Measurements from ENCODE around the gene EFNA1.
A peak's percentile ranks its signal among the peaks of the same experiment; 100 is the strongest.

EFNA1 gene

GRCh38 chr1:155081472-155082300, 46.0 kb upstream of the EFNA1 start:
- POLR2A ChIA-PET, result interaction anchor here (0.9 to 2.1 kb wide), 5 partner anchors 11 to 47 kb away, joined by 3 to 6 read pairs (median 5); partner anchors contain the start of genes ADAM15 and EFNA4
- H3K4me3 ChIP-seq (ENCODE audit: low read depth, low read length), result no peak overlapping the region
- H3K27ac ChIP-seq (ENCODE audit: extremely low read depth, low read depth, low read length), result no peak overlapping the region
- CTCF ChIA-PET, result interaction anchor here (0.8 to 3.7 kb wide), 9 partner anchors 8 to 604 kb away, joined by 3 to 33 read pairs (median 4); no protein-coding TSS in a partner anchor
- H3K4me1 ChIP-seq (ENCODE audit: control insufficient read depth, insufficient read depth, low read length), result peaks cover 13% of the 10 kb centered on the region
- H3K36me3 ChIP-seq (ENCODE audit: control insufficient read depth in 2 of 2, insufficient read depth in 1 of 2, low read length in 2 of 2), result no peaks in the 10 kb centered on the region
- no peaks in the 10 kb centered on the region for H3K9me3 ChIP-seq (ENCODE audit: control insufficient read depth, insufficient read depth, low read depth, low read length)
- TF ChIP-seq FEZF1 (tag by site-specific recombination; IDR thresholded peaks at IDR 0.05) (no peak), ZNF76 (tag by site-specific recombination; IDR thresholded peaks at IDR 0.05; ENCODE audit: borderline replicate concordance, low read depth) (no peak), ZEB2 (tag by site-specific recombination; IDR thresholded peaks at IDR 0.05) (no peak), PRDM4 (tag by site-specific recombination; IDR thresholded peaks at IDR 0.05) (no peak), ZNF366 (tag by site-specific recombination; conservative IDR thresholded peaks at IDR 0.05) (peak; percentile 65; the same call in 1 of the 2 replicates), ZNF174 (tag by site-specific recombination; IDR thresholded peaks at IDR 0.05) (no peak), ZNF133 (tag by site-specific recombination; IDR thresholded peaks at IDR 0.05) (no peak), ZBTB44 (tag by site-specific recombination; IDR thresholded peaks at IDR 0.05) (no peak), REPIN1 (tag by site-specific recombination; IDR thresholded peaks at IDR 0.05; ENCODE audit: low read depth) (no peak), KLF10 (tag by site-specific recombination; IDR thresholded peaks at IDR 0.05) (no peak), ZNF274 (IDR thresholded peaks at IDR 0.05; ENCODE audit: low read length) (no peak), ZNF274 (tag by site-specific recombination; IDR thresholded peaks at IDR 0.05; ENCODE audit: borderline replicate concordance) (no peak), TCF7L2 (IDR thresholded peaks at IDR 0.05; ENCODE audit: borderline replicate concordance, low read depth, low read length) (peak; percentile 29; the same call in 1 of the 2 replicates), ZBTB26 (tag by site-specific recombination; optimal IDR thresholded peaks at IDR 0.05) (no peak)
- TF ChIP-seq, protein P1, sequence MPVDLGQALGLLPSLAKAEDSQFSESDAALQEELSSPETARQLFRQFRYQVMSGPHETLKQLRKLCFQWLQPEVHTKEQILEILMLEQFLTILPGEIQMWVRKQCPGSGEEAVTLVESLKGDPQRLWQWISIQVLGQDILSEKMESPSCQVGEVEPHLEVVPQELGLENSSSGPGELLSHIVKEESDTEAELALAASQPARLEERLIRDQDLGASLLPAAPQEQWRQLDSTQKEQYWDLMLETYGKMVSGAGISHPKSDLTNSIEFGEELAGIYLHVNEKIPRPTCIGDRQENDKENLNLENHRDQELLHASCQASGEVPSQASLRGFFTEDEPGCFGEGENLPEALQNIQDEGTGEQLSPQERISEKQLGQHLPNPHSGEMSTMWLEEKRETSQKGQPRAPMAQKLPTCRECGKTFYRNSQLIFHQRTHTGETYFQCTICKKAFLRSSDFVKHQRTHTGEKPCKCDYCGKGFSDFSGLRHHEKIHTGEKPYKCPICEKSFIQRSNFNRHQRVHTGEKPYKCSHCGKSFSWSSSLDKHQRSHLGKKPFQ (tag by site-specific recombination; IDR thresholded peaks at IDR 0.05), result no peak
- TF ChIP-seq, protein P2, sequence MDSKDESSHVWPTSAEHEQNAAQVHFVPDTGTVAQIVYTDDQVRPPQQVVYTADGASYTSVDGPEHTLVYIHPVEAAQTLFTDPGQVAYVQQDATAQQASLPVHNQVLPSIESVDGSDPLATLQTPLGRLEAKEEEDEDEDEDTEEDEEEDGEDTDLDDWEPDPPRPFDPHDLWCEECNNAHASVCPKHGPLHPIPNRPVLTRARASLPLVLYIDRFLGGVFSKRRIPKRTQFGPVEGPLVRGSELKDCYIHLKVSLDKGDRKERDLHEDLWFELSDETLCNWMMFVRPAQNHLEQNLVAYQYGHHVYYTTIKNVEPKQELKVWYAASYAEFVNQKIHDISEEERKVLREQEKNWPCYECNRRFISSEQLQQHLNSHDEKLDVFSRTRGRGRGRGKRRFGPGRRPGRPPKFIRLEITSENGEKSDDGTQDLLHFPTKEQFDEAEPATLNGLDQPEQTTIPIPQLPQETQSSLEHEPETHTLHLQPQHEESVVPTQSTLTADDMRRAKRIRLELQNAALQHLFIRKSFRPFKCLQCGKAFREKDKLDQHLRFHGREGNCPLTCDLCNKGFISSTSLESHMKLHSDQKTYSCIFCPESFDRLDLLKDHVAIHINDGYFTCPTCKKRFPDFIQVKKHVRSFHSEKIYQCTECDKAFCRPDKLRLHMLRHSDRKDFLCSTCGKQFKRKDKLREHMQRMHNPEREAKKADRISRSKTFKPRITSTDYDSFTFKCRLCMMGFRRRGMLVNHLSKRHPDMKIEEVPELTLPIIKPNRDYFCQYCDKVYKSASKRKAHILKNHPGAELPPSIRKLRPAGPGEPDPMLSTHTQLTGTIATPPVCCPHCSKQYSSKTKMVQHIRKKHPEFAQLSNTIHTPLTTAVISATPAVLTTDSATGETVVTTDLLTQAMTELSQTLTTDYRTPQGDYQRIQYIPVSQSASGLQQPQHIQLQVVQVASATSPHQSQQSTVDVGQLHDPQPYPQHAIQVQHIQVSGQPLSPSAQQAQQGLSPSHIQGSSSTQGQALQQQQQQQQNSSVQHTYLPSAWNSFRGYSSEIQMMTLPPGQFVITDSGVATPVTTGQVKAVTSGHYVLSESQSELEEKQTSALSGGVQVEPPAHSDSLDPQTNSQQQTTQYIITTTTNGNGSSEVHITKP (tag by site-specific recombination; IDR thresholded peaks at IDR 0.05), result no peak
- TF ChIP-seq, protein P3, sequence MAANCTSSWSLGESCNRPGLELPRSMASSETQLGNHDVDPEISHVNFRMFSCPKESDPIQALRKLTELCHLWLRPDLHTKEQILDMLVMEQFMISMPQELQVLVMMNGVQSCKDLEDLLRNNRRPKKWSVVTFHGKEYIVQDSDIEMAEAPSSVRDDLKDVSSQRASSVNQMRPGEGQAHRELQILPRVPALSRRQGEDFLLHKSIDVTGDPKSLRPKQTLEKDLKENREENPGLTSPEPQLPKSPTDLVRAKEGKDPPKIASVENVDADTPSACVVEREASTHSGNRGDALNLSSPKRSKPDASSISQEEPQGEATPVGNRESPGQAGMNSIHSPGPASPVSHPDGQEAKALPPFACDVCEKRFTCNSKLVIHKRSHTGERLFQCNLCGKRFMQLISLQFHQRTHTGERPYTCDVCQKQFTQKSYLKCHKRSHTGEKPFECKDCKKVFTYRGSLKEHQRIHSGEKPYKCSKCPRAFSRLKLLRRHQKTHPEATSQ (tag by site-specific recombination; IDR thresholded peaks at IDR 0.05), result 0 out of 2 replicates have a peak, but pooled peaks have one; percentile 28
- TF ChIP-seq, protein P4, sequence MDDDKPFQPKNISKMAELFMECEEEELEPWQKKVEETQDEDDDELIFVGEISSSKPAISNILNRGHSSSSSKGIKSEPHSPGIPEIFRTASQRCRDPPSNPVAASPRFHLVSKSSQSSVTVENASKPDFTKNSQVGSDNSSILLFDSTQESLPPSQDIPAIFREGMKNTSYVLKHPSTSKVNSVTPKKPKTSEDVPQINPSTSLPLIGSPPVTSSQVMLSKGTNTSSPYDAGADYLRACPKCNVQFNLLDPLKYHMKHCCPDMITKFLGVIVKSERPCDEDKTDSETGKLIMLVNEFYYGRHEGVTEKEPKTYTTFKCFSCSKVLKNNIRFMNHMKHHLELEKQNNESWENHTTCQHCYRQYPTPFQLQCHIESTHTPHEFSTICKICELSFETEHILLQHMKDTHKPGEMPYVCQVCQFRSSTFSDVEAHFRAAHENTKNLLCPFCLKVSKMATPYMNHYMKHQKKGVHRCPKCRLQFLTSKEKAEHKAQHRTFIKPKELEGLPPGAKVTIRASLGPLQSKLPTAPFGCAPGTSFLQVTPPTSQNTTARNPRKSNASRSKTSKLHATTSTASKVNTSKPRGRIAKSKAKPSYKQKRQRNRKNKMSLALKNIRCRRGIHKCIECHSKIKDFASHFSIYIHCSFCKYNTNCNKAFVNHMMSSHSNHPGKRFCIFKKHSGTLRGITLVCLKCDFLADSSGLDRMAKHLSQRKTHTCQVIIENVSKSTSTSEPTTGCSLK (tag by site-specific recombination; IDR thresholded peaks at IDR 0.05), result no peak
- TF ChIP-seq, protein P5, sequence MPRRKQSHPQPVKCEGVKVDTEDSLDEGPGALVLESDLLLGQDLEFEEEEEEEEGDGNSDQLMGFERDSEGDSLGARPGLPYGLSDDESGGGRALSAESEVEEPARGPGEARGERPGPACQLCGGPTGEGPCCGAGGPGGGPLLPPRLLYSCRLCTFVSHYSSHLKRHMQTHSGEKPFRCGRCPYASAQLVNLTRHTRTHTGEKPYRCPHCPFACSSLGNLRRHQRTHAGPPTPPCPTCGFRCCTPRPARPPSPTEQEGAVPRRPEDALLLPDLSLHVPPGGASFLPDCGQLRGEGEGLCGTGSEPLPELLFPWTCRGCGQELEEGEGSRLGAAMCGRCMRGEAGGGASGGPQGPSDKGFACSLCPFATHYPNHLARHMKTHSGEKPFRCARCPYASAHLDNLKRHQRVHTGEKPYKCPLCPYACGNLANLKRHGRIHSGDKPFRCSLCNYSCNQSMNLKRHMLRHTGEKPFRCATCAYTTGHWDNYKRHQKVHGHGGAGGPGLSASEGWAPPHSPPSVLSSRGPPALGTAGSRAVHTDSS (tag by site-specific recombination; IDR thresholded peaks at IDR 0.05), result no peak

All from HEK293 (cell line).